MCF 10A (cell line): ENCODE measurements around the gene SMARCA5. TPM values are rescaled to one million over a fixed set of nuclear protein-coding genes. Genes with fewer than 3 reads are reported as not detected.

Experiments used
- BruUV-seq: library from RNA; stranded (reverse); fragments of 400-500 nt; replicated peaks from 2 replicates; lab custom pipeline; 2021; lab: Mats Ljungman, UMichigan
- CTCF ChIA-PET: fragments of 300-600 bp; sonication (Branson Sonifier 250); formaldehyde crosslinking; extraction: SDS; loops from one replicate; lab custom pipeline; 2021; ENCODE audit warnings: antibody characterized with exemption, inconsistent platforms; lab: Yijun Ruan, JAX
- POLR2A ChIA-PET: fragments of 300-600, 350-650 bp; sonication (Branson Sonifier 250); formaldehyde crosslinking; extraction: SDS; loops from one replicate; lab custom pipeline; 2020; ENCODE audit warnings: antibody characterized with exemption, inconsistent platforms; lab: Yijun Ruan, JAX
- DNase-seq: peaks from one replicate; pipeline ENCODE4 v3.0.0-alpha.2; 2018; ENCODE audit not compliant: unreplicated experiment
- H3K27ac Mint-ChIP-seq: one replicate; pipeline ENCODE4 v1.8.0; 2022; ENCODE audit warnings: mild to moderate bottlenecking, low read depth, mixed read lengths; ENCODE audit not compliant: unreplicated experiment
- H3K27me3 Mint-ChIP-seq: one replicate; pipeline ENCODE4 v1.8.0; 2022; ENCODE audit warnings: mixed read lengths; ENCODE audit not compliant: insufficient read depth, unreplicated experiment
- H3K36me3 Mint-ChIP-seq: one replicate; pipeline ENCODE4 v1.8.0; 2022; ENCODE audit warnings: mild to moderate bottlenecking, moderate library complexity, mixed read lengths; ENCODE audit not compliant: insufficient read depth, unreplicated experiment
- H3K4me1 Mint-ChIP-seq: one replicate; pipeline ENCODE4 v1.8.0; 2022; ENCODE audit warnings: mixed read lengths; ENCODE audit not compliant: insufficient read depth, unreplicated experiment
- H3K4me3 Mint-ChIP-seq: one replicate; pipeline ENCODE4 v1.8.0; 2022; ENCODE audit warnings: mild to moderate bottlenecking, moderate library complexity, mixed read lengths; ENCODE audit not compliant: unreplicated experiment
- H3K9me3 Mint-ChIP-seq: one replicate; pipeline ENCODE4 v1.8.0; 2022; ENCODE audit warnings: mixed read lengths; ENCODE audit not compliant: unreplicated experiment
- intact Hi-C: fragments of 100-400 bp; cut with micrococcal nuclease; formaldehyde crosslinking; loops from 2 replicates; pipeline ENCODE4 v1.14.1; 2022
- total RNA-seq: library from RNA; stranded (reverse); gene quantifications from 2 replicates; pipeline ENCODE4 v1.2.3, GENCODE V29; 2022
- TF ChIP-seq, protein P1 (sequence below): fragments of 200-600 bp; IDR thresholded peaks from one replicate; pipeline ENCODE4 v1.8.0; 2022; ENCODE audit warnings: antibody characterized with exemption, mild to moderate bottlenecking; ENCODE audit not compliant: unreplicated experiment

The SMARCA5 gene
- total RNA-seq, 1 experiment from 2014 or later, result 49.0 TPM

DNA sequence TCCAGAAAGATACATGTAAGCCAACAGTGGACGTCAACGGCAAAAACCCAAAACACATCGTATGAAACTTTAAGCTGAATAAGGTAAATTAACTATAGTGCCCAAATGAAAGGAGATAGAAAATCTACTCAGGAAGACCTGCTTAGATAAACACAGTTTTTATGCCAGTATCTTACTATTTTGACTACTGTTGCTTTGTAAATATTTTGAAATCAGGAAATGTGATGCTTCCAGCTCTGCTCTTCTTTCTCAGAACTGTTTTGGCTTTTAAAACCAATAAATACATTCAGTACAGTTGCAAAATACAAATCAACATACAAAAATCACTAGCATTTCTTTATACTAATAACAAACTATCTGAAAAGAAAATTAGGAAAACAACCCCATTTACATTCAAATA is 83.8 kb downstream of the SMARCA5 start:
- ChIA-PET CTCF (interaction anchor here (0.8 kb wide), 1 partner anchor 15 kb away, joined by 3 read pairs; no protein-coding TSS in a partner anchor), POLR2A (no interaction called here)
- H3K4me3 Mint-ChIP-seq, result no peak overlapping the region
- no TSS peak for BruUV-seq
- H3K4me1 Mint-ChIP-seq, result no peaks in the 10 kb centered on the region
- peaks cover 5% of the 10 kb centered on the region for H3K9me3 Mint-ChIP-seq
- H3K27me3 Mint-ChIP-seq, result peaks cover 76% of the 10 kb centered on the region
- H3K27ac Mint-ChIP-seq, result no peak overlapping the region
- H3K36me3 Mint-ChIP-seq, result no peaks in the 10 kb centered on the region
- intact Hi-C loops, result no loop called here
- TF ChIP-seq, protein P1, sequence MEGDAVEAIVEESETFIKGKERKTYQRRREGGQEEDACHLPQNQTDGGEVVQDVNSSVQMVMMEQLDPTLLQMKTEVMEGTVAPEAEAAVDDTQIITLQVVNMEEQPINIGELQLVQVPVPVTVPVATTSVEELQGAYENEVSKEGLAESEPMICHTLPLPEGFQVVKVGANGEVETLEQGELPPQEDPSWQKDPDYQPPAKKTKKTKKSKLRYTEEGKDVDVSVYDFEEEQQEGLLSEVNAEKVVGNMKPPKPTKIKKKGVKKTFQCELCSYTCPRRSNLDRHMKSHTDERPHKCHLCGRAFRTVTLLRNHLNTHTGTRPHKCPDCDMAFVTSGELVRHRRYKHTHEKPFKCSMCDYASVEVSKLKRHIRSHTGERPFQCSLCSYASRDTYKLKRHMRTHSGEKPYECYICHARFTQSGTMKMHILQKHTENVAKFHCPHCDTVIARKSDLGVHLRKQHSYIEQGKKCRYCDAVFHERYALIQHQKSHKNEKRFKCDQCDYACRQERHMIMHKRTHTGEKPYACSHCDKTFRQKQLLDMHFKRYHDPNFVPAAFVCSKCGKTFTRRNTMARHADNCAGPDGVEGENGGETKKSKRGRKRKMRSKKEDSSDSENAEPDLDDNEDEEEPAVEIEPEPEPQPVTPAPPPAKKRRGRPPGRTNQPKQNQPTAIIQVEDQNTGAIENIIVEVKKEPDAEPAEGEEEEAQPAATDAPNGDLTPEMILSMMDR, result no peak
- DNase-seq, result no peak

DNA sequence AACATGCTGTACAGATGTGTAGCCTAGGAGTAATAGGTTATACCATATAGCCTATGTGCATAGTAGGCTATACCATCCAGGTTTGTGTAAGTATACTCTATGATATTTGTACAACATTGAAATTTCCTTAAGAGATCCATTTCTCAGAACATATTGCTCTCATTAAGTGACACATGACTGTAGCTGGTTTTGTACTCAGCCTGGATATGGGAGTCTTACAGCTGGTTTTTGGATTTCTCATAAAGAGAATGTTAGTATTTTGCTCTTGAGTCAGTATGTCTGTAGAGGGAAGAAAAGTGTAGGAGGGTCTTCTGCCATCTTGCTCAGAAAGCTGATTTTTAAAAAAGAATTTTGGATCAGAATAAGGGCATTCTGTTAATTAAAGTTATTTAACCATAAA is 85.3 kb downstream of the SMARCA5 start:
- no TSS peak for BruUV-seq
- Mint-ChIP-seq H3K27ac (no peak overlapping the region), H3K4me3 (no peak overlapping the region), H3K27me3 (peaks cover 74% of the 10 kb centered on the region), H3K4me1 (no peaks in the 10 kb centered on the region), H3K36me3 (no peaks in the 10 kb centered on the region), H3K9me3 (no peaks in the 10 kb centered on the region)
- DNase-seq, result no peak
- ChIA-PET POLR2A (no interaction called here), CTCF (interaction anchor here (0.8 to 1.1 kb wide), 2 partner anchors 20 to 309 kb away, joined by 3 read pairs; no protein-coding TSS in a partner anchor)
- TF ChIP-seq, protein P1, result no peak
- intact Hi-C loops, result no loop called here

DNA sequence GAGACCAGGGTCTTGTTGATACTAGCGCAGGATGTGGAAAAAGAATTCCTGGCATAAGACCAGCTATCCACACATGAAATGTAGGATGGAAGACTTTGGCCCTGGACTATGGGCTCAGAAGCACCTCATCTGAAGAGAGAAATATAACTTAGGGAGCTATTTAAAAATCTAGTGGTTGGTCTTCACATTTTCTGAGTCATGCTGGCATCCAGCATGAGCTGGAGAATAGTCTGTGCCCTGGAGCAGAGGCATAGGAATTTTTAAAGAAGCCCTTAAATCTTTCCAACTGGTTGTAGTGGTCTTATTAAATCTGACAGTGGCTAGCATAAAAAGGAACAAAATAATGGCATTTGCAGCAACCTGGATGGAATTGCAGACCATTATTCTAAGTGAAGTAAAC is 86.3 kb downstream of the SMARCA5 start:
- Mint-ChIP-seq H3K36me3 (no peaks in the 10 kb centered on the region), H3K4me3 (no peak overlapping the region), H3K4me1 (no peaks in the 10 kb centered on the region), H3K27ac (no peak overlapping the region), H3K9me3 (no peaks in the 10 kb centered on the region), H3K27me3 (peaks cover 74% of the 10 kb centered on the region)
- POLR2A ChIA-PET, result no interaction called here
- no TSS peak for BruUV-seq
- intact Hi-C loops, result no loop called here
- CTCF ChIA-PET, result no interaction called here
- DNase-seq, result no peak
- TF ChIP-seq, protein P1, result no peak

DNA sequence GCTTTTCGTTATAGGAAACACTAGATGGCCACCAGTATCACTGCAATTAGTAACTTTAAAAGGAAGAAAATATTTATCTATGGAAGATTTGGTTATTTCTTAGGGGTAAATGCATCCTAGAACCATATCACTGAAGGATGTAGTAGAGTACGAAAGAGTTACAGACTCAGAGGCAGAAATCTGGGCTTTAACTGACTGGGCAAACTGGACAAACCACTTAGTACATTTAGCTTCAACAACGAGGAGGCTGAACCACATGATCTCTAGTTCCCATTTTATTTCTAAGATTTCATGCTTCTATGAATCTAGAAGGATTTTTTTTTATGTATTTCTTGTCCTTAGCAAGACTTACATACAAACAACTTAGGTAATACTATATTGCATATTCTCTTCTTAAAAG is 93.0 kb downstream of the SMARCA5 start:
- ChIA-PET CTCF (interaction anchor here (0.7 kb wide), 1 partner anchor 1429 kb away, joined by 3 read pairs; no protein-coding TSS in a partner anchor), POLR2A (no interaction called here)
- H3K36me3 Mint-ChIP-seq, result no peaks in the 10 kb centered on the region
- no peaks in the 10 kb centered on the region for H3K9me3 Mint-ChIP-seq
- peaks cover 91% of the 10 kb centered on the region for H3K27me3 Mint-ChIP-seq
- no peaks in the 10 kb centered on the region for H3K4me1 Mint-ChIP-seq
- BruUV-seq, result no TSS peak
- no peak overlapping the region for H3K4me3 Mint-ChIP-seq
- intact Hi-C loops, result no loop called here
- TF ChIP-seq, protein P1, result no peak
- H3K27ac Mint-ChIP-seq, result no peak overlapping the region
- no peak for DNase-seq

Other genes with a start within 250 kb of the SMARCA5 start
- gene GAB1, start 176.8 kb upstream of the SMARCA5 start, total RNA-seq, result 5.9 and 7.6 TPM in 2 replicates
- gene FREM3, start 187.0 kb downstream of the SMARCA5 start, total RNA-seq, result not detected in 2 replicates